HEK293T (cell line): ENCODE measurements around the gene POMT1.

Source experiments
- BHLHE40 ChIP-seq: fragments of 450-650 bp; IDR thresholded peaks from 2 replicates; pipeline ENCODE4 v1.6.1; 2016; ENCODE audit warnings: mild to moderate bottlenecking, moderate library complexity, borderline replicate concordance
- CTBP1 ChIP-seq: fragments of 450-650 bp; IDR thresholded peaks from 2 replicates; pipeline ENCODE4 v1.6.1; 2016; ENCODE audit warnings: borderline replicate concordance
- ELF4 ChIP-seq: fragments of 450-650 bp; IDR thresholded peaks from 2 replicates; pipeline ENCODE4 v1.6.1; 2017; ENCODE audit warnings: antibody characterized with exemption
- FOXA1 ChIP-seq: fragments of 450-650 bp; IDR thresholded peaks from 2 replicates; pipeline ENCODE4 v1.6.1; 2016; ENCODE audit warnings: mild to moderate bottlenecking
- FOXK2 ChIP-seq: fragments of 450-650 bp; IDR thresholded peaks from 2 replicates; pipeline ENCODE4 v1.6.1; 2016; ENCODE audit warnings: mild to moderate bottlenecking
- HDGF ChIP-seq: fragments of 450-650 bp; IDR thresholded peaks from 2 replicates; pipeline ENCODE4 v1.6.1; 2017; ENCODE audit warnings: antibody characterized with exemption, borderline replicate concordance
- L3MBTL2 ChIP-seq: fragments of 450-650 bp; conservative IDR thresholded peaks from 2 replicates; pipeline ENCODE4 v1.6.1; 2016; ENCODE audit warnings: mild to moderate bottlenecking
- PKNOX1 ChIP-seq: fragments of 450-650 bp; IDR thresholded peaks from 2 replicates; pipeline ENCODE4 v1.6.1; 2016
- SP1 ChIP-seq: fragments of 450-650 bp; IDR thresholded peaks from 2 replicates; pipeline ENCODE4 v1.6.1; 2017
- TARDBP ChIP-seq: fragments of 450-650 bp; IDR thresholded peaks from 2 replicates; pipeline ENCODE4 v1.6.1; 2016
- ZNF384 ChIP-seq: fragments of 450-650 bp; IDR thresholded peaks from 2 replicates; pipeline ENCODE4 v1.6.1; 2016

- TF ChIP-seq TARDBP (no peak), FOXK2 (no peak), FOXA1 (no peak), ELF4 (no peak), ZNF384 (no peak), L3MBTL2 (no peak), SP1 (no peak), CTBP1 (no peak), BHLHE40 (no peak), PKNOX1 (no peak), HDGF (no peak)
These were observed 59.6 kb downstream of the POMT1 start for GRCh38 chr9:131562032-131562959.
